HG02938 (cell line): ENCODE measurements around the gene TANGO6.

Experiments used
- ATAC-seq: cut with Tn5 transposase; IDR thresholded peaks from one replicate; pipeline ENCODE4 v1.9.1; 2021; ENCODE audit warnings: mild to moderate bottlenecking, moderate library complexity; ENCODE audit not compliant: unreplicated experiment

Gene TANGO6

DNA sequence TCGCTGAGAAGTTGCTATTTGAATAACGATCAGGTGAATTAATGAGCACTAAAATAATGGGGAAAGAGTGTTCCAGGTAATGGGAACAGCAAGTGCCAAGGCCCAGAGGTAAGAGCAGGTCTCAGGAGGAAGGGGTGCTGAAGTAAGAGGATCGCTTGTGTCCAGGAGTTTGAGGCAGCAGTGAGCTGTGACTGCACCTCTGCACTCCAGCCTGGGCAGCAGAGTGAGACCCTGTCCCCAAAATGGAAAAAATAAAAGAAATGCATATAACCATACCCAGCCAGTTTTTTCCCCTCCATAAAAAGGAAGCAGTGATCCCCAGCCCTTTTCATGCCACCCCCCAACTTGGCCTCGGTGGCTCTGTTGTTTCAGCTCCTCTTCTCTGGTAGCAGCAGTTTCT is 245.4 kb downstream of the TANGO6 start:
- no peak for ATAC-seq

DNA sequence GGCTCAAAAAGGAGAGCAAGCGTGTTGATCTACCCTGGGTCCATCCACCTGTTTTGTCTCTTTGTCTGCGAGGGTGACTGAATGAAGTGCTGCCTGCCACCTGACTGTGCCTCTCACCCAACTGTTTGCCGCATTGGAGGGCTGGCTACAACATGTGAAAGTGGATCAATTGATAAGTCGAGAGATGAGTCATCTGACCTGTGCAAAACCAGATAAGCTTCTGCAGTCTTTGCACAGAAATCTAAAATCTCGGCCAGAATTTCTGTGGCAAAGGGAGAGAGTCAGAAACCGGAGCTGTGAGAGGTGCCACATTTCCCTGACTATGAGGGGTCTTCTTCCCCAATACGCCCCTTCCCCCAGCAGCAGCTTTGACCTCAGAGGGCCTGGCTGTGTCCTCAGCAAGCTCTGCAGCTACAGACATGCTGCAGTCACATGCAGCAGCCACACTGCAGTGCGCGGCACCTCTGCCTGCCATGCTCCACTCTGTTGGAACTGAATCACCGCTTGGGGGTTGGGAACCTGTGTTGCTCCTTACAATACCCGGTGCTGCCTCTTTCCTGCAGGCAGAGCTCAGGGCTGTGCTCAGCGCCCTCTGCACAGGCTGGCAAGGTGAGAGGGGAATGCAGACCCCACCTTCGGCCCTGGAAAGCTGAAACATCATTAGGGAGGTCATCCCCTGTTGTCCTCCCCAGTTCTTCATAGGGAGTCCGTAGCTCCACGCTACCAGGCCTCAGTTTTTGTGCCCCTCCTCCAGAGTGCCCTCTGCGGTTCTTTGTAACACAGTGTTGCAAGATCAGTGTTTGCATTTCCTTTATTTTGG is 246.0 kb downstream of the TANGO6 start:
- no peak for ATAC-seq

DNA sequence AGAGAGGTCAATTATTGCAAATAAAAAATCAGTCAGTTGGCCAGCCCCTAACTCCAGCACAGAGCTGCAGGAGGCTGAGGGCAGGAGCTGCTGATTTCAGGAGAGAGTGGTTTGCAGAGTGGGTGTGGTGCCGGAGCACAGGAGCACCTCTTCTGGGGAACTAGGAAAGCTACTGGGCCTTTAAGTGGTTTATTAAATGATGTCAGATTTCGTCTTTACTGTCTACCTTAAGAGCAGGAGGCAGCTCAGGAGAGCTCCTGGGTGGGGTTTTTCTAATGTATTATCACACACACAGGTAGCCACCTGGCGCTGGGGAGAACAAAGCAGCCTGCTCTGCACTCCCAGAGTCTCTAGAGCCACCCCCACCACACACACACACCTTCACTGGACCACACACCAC is 250.6 kb downstream of the TANGO6 start:
- ATAC-seq = no peak

- no peak for ATAC-seq
Observed at GRCh38 chr16:69094501-69094900, 251.2 kb downstream of the TANGO6 start.

- ATAC-seq = no peak
Observed at GRCh38 chr16:69095193-69095592, 251.9 kb downstream of the TANGO6 start.

GRCh38 chr16:69100071-69100691 is 256.9 kb downstream of the TANGO6 start:
- ATAC-seq = no peak

GRCh38 chr16:69105501-69106361 is 262.4 kb downstream of the TANGO6 start, which contains the start of gene HAS3:
HAS3 (plus strand) TSS chr16:69105653; CDS start chr16:69109396, 3,743 bp downstream.
- ATAC-seq = no peak

DNA sequence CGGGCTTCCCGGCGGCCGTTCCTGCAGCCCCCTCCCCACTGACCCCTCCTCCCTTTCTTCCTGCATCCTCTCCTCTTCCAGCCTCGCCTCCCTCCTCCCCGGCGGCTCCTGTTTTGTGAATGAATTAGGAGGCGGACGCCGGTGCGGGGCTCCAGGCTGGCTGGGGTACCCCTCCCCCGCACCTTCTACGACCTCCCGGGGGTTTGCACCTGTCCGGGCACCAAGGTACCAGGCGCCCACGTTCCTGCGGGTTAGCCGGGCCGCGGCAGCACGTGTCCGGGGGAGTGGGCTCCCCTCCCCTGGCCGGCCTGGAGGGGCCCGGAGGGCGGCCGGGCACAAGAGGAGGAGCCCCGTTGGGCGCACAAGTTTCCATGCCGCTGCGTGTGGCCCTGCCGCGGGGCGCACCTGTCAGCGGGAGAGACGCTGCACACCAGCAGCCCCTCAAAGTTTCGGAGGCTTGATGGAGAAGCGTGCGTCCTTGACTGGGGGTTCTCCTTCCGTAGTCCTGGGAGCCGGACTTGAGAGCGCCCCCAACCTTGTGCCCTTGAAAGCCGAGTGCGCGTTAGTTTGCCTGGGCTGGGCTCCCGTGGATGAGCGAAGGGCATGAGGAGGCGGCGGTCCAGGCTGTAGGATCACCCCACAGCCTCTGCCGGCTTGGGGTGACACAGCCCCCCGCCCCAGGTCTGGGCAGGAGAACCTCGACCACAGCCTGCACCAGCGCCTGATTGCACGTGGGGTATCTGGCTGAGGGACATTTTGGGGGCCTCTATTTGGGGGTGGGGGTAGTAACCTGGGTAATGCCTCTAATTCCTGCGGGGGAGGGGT is 263.4 kb downstream of the TANGO6 start:
- ATAC-seq = no peak

DNA sequence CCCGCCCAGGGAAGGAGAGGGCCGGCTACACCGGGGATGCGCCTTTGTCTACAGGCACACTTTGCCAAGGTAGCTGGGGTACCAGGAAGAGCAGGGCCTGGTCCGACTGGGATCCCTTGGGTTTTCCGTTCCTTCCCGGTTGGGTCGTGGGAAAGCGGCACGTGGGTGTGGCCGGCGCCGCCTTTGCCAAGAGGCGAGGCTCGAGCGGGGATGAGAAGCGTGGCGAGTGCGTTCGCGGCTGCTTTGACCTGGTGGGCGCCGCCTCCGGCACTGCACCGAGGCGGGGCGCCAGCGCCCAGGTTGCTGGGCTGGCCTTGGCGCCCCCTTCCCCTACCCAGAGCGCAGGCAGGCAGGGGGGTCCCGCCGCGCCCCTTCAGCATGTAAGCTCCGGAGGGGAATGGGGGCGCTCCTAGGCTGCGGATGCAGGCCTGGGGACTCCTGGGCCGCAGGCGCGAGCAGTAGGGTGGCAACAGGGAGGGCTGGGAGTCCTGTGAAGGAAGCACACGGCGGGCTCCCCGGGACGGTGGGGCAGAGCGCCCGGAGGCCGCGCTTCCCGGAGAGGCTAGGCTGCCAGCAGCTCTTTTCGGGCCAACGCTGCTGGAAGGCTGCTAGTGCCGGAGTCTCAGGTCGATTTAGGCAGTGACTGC is 264.1 kb downstream of the TANGO6 start:
- no peak for ATAC-seq

- no peak for ATAC-seq
Observed at GRCh38 chr16:69108064-69108904, 265.0 kb downstream of the TANGO6 start.

- ATAC-seq = no peak
Observed at GRCh38 chr16:69108905-69109252, 265.5 kb downstream of the TANGO6 start.

DNA sequence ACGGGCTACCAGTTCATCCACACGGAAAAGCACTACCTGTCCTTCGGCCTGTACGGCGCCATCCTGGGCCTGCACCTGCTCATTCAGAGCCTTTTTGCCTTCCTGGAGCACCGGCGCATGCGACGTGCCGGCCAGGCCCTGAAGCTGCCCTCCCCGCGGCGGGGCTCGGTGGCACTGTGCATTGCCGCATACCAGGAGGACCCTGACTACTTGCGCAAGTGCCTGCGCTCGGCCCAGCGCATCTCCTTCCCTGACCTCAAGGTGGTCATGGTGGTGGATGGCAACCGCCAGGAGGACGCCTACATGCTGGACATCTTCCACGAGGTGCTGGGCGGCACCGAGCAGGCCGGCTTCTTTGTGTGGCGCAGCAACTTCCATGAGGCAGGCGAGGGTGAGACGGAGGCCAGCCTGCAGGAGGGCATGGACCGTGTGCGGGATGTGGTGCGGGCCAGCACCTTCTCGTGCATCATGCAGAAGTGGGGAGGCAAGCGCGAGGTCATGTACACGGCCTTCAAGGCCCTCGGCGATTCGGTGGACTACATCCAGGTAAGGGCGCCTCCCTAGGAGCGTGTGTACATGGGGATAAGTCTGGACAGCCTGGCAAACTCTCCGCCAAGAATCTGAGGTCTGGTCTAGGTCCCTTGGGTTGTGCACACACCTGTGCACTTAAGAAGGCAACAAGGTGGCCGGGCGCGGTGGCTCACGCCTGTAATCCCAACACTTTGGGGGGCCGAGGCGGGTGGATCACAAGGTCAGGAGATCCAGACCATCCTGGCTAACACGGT is 266.3 kb downstream of the TANGO6 start:
- ATAC-seq = no peak

GRCh38 chr16:69110406-69110805 is 267.1 kb downstream of the TANGO6 start:
- no peak for ATAC-seq

DNA sequence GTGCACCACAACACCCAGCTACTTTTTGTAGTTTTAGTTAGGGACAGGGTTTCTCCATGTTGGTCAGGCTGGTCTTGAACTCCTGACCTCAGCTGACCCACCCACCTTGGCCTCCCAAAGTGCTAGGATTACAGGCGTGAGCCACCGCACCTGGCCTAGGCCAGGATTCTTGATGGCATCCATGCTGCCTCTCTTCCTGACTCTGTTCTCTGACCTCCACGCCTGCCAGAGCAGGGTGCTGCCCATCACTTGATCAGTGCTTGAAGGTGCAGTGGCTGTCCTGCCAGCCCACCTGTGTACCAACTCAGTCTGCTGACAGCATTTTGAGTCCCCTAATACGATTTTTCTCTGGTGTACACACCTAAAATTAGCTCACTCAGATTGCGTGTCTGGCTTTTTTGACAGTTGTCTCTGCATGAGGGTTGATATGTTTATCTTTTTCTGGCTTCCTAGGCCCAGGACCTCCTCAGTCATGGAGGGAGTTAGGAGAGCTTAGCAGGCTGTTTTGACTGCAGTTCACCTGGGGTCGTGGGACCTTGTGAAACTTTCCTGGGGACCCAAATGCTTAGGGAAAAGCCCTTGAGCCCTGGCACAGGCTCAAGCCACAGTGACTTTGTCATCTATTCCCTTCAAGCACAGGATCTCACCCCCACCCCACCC is 268.0 kb downstream of the TANGO6 start:
- ATAC-seq = no peak

GRCh38 chr16:69111876-69112230 is 268.5 kb downstream of the TANGO6 start:
- no peak for ATAC-seq

GRCh38 chr16:69112285-69113129 is 269.2 kb downstream of the TANGO6 start:
- no peak for ATAC-seq

DNA sequence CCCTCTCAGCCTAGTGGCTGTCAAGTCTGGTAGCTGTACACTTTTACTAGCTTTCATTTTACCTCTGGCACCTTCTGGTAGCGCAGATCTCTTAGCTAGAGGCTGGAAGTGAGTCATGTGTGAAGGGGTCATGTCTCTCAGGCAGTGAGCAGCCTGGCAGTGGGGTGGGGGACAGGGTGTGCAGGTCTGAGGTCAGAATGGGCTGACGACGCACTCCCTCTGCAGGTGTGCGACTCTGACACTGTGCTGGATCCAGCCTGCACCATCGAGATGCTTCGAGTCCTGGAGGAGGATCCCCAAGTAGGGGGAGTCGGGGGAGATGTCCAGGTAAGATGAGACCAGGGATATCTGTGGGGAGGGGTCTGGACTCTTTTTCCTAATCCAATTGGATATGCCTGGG is 269.9 kb downstream of the TANGO6 start:
- no peak for ATAC-seq
